SK-N-SH (cell line): Measurements from ENCODE around the gene DIAPH1.

ENCODE experiments used
- CHD2 ChIP-seq: fragments of 150-350 bp; IDR thresholded peaks from 2 replicates; pipeline ENCODE4 v1.6.1; 2018; ENCODE audit warnings: low read length; ENCODE audit not compliant: partially characterized antibody
- ELF1 ChIP-seq: IDR thresholded peaks from 2 replicates; pipeline ENCODE4 v1.4.0; 2012
- EP300 ChIP-seq, 2 experiments: IDR thresholded peaks; 2 replicates each; pipeline versions ENCODE4 v1.4.0 to v1.6.1; 2012; ENCODE audit warnings: borderline replicate concordance in 1 of 2, low read depth in 1 of 2, low read length in 1 of 2
- FOSL2 ChIP-seq: IDR thresholded peaks from 2 replicates; pipeline ENCODE4 v1.4.0; 2012; ENCODE audit warnings: low read depth, mild to moderate bottlenecking, moderate library complexity, borderline replicate concordance
- GABPA ChIP-seq: IDR thresholded peaks from 2 replicates; pipeline ENCODE4 v1.4.0; 2012; ENCODE audit warnings: low read depth, mild to moderate bottlenecking
- GATA2 ChIP-seq: sonication (generic); formaldehyde crosslinking; IDR thresholded peaks from 2 replicates; pipeline ENCODE4 v1.5.0; 2020; ENCODE audit warnings: mild to moderate bottlenecking, missing genetic modification reagents
- JUND ChIP-seq: IDR thresholded peaks from 2 replicates; pipeline ENCODE4 v1.4.0; 2012
- SIN3A ChIP-seq: IDR thresholded peaks from 2 replicates; pipeline ENCODE4 v1.6.1; 2012; ENCODE audit warnings: low read depth, mild to moderate bottlenecking, low read length, moderate library complexity, borderline replicate concordance
- YY1 ChIP-seq: IDR thresholded peaks from 2 replicates; pipeline ENCODE4 v1.4.0; 2012; ENCODE audit warnings: low read depth, mild to moderate bottlenecking
- TF ChIP-seq, protein P1 (sequence below): fragments of 200-600 bp; sonication (generic); IDR thresholded peaks from 2 replicates; pipeline ENCODE4 v1.6.1; 2017; ENCODE audit warnings: antibody characterized with exemption, mild to moderate bottlenecking, moderate library complexity
- TF ChIP-seq, protein P2 (sequence below): IDR thresholded peaks from 2 replicates; pipeline ENCODE4 v1.6.1; 2012; ENCODE audit warnings: mild to moderate bottlenecking, low read depth, low read length, moderate library complexity
- TF ChIP-seq, protein P3 (sequence below): fragments of 150-350 bp; IDR thresholded peaks from 2 replicates; pipeline ENCODE4 v1.6.1; 2017; ENCODE audit warnings: antibody characterized with exemption, low read length, low read depth, borderline replicate concordance
- TF ChIP-seq, protein P4 (sequence below): IDR thresholded peaks from 2 replicates; pipeline ENCODE4 v1.4.0; 2012; ENCODE audit warnings: low read depth, borderline replicate concordance

DNA sequence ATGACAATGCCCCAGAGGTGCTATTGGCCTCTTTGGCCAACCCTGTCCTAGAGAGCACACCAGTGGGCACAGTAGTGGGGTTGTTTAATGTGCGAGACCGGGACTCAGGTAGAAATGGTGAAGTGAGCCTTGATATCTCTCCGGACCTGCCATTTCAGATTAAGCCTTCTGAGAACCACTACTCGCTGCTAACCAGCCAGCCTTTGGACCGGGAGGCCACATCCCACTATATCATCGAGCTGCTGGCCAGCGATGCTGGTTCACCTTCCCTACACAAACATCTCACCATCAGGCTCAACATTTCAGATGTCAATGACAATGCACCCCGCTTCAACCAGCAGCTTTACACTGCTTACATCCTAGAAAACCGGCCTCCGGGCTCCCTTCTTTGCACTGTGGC lies 128.5 kb downstream of the DIAPH1 start:
- TF ChIP-seq, protein P1, sequence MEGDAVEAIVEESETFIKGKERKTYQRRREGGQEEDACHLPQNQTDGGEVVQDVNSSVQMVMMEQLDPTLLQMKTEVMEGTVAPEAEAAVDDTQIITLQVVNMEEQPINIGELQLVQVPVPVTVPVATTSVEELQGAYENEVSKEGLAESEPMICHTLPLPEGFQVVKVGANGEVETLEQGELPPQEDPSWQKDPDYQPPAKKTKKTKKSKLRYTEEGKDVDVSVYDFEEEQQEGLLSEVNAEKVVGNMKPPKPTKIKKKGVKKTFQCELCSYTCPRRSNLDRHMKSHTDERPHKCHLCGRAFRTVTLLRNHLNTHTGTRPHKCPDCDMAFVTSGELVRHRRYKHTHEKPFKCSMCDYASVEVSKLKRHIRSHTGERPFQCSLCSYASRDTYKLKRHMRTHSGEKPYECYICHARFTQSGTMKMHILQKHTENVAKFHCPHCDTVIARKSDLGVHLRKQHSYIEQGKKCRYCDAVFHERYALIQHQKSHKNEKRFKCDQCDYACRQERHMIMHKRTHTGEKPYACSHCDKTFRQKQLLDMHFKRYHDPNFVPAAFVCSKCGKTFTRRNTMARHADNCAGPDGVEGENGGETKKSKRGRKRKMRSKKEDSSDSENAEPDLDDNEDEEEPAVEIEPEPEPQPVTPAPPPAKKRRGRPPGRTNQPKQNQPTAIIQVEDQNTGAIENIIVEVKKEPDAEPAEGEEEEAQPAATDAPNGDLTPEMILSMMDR = no peak
- TF ChIP-seq GATA2 (CRISPR knock-in tag) = no peak
- no peak for TF ChIP-seq FOSL2
- TF ChIP-seq JUND = no peak
- no peak for TF ChIP-seq EP300 (IDR thresholded peaks at IDR 0.05; ENCODE audit: borderline replicate concordance in 1 of 2, low read depth in 1 of 2, low read length in 1 of 2)
- no peak for TF ChIP-seq GABPA
- TF ChIP-seq YY1 = no peak
- no peak for TF ChIP-seq SIN3A
- TF ChIP-seq, protein P2, sequence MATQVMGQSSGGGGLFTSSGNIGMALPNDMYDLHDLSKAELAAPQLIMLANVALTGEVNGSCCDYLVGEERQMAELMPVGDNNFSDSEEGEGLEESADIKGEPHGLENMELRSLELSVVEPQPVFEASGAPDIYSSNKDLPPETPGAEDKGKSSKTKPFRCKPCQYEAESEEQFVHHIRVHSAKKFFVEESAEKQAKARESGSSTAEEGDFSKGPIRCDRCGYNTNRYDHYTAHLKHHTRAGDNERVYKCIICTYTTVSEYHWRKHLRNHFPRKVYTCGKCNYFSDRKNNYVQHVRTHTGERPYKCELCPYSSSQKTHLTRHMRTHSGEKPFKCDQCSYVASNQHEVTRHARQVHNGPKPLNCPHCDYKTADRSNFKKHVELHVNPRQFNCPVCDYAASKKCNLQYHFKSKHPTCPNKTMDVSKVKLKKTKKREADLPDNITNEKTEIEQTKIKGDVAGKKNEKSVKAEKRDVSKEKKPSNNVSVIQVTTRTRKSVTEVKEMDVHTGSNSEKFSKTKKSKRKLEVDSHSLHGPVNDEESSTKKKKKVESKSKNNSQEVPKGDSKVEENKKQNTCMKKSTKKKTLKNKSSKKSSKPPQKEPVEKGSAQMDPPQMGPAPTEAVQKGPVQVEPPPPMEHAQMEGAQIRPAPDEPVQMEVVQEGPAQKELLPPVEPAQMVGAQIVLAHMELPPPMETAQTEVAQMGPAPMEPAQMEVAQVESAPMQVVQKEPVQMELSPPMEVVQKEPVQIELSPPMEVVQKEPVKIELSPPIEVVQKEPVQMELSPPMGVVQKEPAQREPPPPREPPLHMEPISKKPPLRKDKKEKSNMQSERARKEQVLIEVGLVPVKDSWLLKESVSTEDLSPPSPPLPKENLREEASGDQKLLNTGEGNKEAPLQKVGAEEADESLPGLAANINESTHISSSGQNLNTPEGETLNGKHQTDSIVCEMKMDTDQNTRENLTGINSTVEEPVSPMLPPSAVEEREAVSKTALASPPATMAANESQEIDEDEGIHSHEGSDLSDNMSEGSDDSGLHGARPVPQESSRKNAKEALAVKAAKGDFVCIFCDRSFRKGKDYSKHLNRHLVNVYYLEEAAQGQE = no peak
- TF ChIP-seq, protein P3, sequence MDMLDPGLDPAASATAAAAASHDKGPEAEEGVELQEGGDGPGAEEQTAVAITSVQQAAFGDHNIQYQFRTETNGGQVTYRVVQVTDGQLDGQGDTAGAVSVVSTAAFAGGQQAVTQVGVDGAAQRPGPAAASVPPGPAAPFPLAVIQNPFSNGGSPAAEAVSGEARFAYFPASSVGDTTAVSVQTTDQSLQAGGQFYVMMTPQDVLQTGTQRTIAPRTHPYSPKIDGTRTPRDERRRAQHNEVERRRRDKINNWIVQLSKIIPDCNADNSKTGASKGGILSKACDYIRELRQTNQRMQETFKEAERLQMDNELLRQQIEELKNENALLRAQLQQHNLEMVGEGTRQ = no peak
- TF ChIP-seq, protein P4, sequence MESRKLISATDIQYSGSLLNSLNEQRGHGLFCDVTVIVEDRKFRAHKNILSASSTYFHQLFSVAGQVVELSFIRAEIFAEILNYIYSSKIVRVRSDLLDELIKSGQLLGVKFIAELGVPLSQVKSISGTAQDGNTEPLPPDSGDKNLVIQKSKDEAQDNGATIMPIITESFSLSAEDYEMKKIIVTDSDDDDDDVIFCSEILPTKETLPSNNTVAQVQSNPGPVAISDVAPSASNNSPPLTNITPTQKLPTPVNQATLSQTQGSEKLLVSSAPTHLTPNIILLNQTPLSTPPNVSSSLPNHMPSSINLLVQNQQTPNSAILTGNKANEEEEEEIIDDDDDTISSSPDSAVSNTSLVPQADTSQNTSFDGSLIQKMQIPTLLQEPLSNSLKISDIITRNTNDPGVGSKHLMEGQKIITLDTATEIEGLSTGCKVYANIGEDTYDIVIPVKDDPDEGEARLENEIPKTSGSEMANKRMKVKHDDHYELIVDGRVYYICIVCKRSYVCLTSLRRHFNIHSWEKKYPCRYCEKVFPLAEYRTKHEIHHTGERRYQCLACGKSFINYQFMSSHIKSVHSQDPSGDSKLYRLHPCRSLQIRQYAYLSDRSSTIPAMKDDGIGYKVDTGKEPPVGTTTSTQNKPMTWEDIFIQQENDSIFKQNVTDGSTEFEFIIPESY = no peak
- no peak for TF ChIP-seq CHD2
- no peak for TF ChIP-seq ELF1
